Nephron progenitor cell (in vitro differentiated cells): Measurements from ENCODE around the gene CST9L.
"Not testable (repeated sequence)": the region's sequence is repeated elsewhere in the genome, so short reads cannot be mapped to it uniquely, and the experiment has no call there.

Experiments
- DNase-seq: peaks from one replicate; pipeline ENCODE4 v3.0.0; 2021
- H3K27ac Mint-ChIP-seq: 2 replicates; pipeline ENCODE4 v1.8.0; 2021; ENCODE audit warnings: mild to moderate bottlenecking, moderate library complexity, mixed read lengths
- H3K27me3 Mint-ChIP-seq: 2 replicates; pipeline ENCODE4 v1.8.0; 2021; ENCODE audit warnings: mild to moderate bottlenecking, low read depth, mixed read lengths; ENCODE audit not compliant: poor library complexity
- H3K36me3 Mint-ChIP-seq: 2 replicates; pipeline ENCODE4 v1.8.0; 2021; ENCODE audit warnings: low read depth, mixed read lengths
- H3K4me1 Mint-ChIP-seq: 2 replicates; pipeline ENCODE4 v1.8.0; 2021; ENCODE audit warnings: mixed read lengths
- H3K4me3 Mint-ChIP-seq: 2 replicates; pipeline ENCODE4 v1.8.0; 2021; ENCODE audit warnings: mild to moderate bottlenecking, moderate library complexity, mixed read lengths
- H3K9me3 Mint-ChIP-seq: 2 replicates; pipeline ENCODE4 v1.8.0; 2021; ENCODE audit warnings: mild to moderate bottlenecking, moderate library complexity, mixed read lengths
- CTCF ChIP-seq: fragments of 200-600 bp; sonication (generic); IDR thresholded peaks from 2 replicates; pipeline ENCODE4 v1.5.0; 2021; ENCODE audit warnings: antibody characterized with exemption

The CST9L gene

DNA sequence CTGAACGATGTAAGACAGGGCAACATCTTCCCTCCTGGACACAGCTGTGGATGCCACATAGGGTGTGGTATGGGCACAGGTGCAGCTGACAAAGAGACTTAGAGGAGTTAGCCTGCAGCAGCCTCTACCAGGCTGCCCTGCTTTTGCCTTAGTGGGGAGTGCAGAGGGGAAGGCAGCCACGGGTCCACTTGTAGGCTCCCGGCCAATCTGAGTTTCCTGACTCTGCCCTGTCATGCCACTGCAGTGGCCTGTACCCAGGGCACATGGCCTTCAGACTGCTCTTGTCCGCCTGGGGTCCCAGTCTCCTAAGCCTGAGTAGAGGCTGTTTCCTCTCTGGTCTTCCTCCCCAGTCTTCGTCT is 17.1 kb upstream of the CST9L start:
- Mint-ChIP-seq H3K36me3 (peaks cover 10% of the 10 kb centered on the region), H3K27ac (no peak overlapping the region), H3K9me3 (peaks cover 29% of the 10 kb centered on the region), H3K4me3 (no peak overlapping the region), H3K4me1 (peaks cover 7% of the 10 kb centered on the region), H3K27me3 (peaks cover 3% of the 10 kb centered on the region)
- no peak for DNase-seq
- no peak for TF ChIP-seq CTCF

DNA sequence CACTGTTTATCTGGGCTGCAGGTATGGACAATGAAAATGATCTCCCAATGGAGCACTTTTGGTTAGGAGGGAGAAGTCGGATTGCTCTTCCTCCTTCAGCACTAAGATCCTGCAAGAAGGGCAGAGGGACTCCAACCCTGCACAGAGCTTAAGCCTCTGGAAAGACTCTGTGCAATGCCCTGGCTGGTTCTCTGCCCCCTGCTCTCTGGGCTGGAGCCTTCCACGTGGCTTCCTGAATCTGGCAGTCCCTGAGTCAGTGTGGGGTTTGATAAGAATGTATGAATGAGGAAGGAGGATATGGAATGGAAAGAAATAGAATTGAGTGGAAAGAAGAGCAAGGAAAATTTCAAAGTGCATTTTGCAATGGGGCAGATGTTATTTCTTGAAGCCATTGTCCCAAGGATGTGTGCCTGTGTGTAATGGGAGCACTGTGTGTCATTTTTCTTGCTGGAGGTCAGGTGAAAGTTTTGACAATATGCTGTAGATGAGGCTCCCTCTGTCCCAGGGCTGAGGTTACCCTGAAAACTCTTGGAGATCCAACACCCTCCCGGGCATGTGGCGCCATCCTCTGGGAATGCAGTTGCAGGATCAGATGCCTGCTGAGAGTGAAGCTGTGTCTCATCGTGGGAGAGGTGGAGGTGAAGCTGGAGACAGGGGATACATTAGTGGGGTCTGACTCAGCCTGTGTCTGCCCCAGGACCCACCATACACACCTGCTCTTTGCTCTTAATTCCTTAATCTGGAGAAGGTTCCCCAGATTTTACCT is 16.3 kb upstream of the CST9L start:
- Mint-ChIP-seq H3K4me1 (peaks cover 7% of the 10 kb centered on the region), H3K27me3 (peaks cover 3% of the 10 kb centered on the region), H3K36me3 (peaks cover 10% of the 10 kb centered on the region), H3K4me3 (no peak overlapping the region), H3K9me3 (peaks cover 36% of the 10 kb centered on the region), H3K27ac (no peak overlapping the region)
- no peak for DNase-seq
- TF ChIP-seq CTCF: no peak

DNA sequence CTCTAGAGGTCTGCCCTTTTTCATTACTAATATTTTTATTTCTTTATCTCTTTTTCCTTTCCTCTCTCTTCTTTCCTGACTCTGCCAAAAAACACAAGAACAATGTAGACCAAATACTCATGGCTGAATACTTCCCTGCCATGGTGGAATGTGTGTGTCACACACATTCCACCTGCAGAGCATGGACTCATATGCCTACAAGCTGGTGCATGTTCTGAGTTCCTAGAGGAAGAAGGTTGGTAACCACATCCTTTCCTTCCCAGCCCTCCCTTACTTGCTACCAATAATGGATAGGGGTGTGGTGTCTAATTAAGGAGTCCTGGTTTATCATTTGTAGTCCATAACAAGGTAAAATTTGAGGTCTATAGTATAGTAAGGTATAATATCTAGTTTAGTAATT is 15.2 kb upstream of the CST9L start:
- DNase-seq: no peak
- no peak overlapping the region for H3K4me3 Mint-ChIP-seq
- peaks cover 3% of the 10 kb centered on the region for H3K27me3 Mint-ChIP-seq
- no peak overlapping the region for H3K27ac Mint-ChIP-seq
- peaks cover 29% of the 10 kb centered on the region for H3K9me3 Mint-ChIP-seq
- H3K4me1 Mint-ChIP-seq: peaks cover under 1% of the 10 kb centered on the region
- no peak for TF ChIP-seq CTCF
- peaks cover 5% of the 10 kb centered on the region for H3K36me3 Mint-ChIP-seq

DNA sequence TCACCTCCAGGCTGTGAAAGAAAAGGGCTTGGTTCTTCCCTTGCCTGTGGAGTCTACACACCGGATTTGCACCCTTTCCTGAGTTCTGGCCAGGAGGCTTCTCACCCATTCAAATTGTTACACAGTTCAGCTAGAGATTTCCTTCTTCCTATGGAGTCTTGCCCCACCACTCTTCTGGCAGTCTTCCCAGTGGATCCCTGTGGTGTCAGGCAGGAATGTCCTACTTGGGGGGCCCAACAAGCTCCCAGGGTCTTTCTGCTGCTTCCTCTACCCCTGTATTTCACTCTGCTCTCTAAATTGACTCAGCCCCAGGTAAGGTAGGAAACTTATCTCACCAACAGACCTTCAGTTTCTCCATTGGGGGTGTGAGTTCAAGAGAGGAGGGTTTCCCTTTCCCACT is 14.0 kb upstream of the CST9L start:
- no peaks in the 10 kb centered on the region for H3K4me1 Mint-ChIP-seq

DNA sequence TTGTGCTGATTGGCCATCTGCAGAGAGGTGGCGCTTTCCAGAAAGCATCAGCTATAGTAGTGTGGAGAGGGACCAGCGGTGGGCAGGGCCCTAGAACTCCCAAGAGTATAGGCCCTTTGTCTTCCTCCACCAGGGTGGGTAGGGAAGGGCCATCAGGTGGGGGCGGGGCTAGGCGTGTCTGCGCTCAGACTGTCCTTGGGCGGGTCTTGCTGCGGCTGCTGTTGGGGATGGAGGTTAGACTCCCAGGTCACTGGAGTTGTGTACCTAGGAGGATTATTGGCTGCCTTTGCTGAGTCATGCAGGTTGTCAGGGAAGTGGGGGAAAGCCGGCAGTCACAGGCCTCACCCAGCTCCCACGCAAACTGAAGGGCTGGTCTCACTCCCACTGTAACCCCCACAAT is 13.5 kb upstream of the CST9L start:
- peaks cover 22% of the 10 kb centered on the region for H3K9me3 Mint-ChIP-seq
- H3K36me3 Mint-ChIP-seq, H3K27me3 Mint-ChIP-seq, H3K4me3 Mint-ChIP-seq, DNase-seq, H3K4me1 Mint-ChIP-seq, H3K27ac Mint-ChIP-seq: not testable (repeated sequence)

More for the DNA sequence above, 14.0 kb upstream of the CST9L start:
- H3K27ac Mint-ChIP-seq: no peak overlapping the region
- DNase-seq: no peak
- peaks cover 22% of the 10 kb centered on the region for H3K9me3 Mint-ChIP-seq
- peaks cover 4% of the 10 kb centered on the region for H3K36me3 Mint-ChIP-seq
- no peak overlapping the region for H3K4me3 Mint-ChIP-seq
- no peak for TF ChIP-seq CTCF
- peaks cover 3% of the 10 kb centered on the region for H3K27me3 Mint-ChIP-seq

- peaks cover 26% of the 10 kb centered on the region for H3K9me3 Mint-ChIP-seq
- no peaks in the 10 kb centered on the region for H3K4me1 Mint-ChIP-seq
- no peak for DNase-seq
- H3K27ac Mint-ChIP-seq: no peak overlapping the region
- peaks cover 3% of the 10 kb centered on the region for H3K27me3 Mint-ChIP-seq
- H3K4me3 Mint-ChIP-seq: no peak overlapping the region
- H3K36me3 Mint-ChIP-seq: peaks cover 5% of the 10 kb centered on the region
- no peak for TF ChIP-seq CTCF
These were observed 6.7 kb upstream of the CST9L start for GRCh38 chr20:23574977-23575376.
